ENCODE data around the gene WDR64.

Gene WDR64

GRCh38 chr1:241666419-241666818 lies 14.3 kb downstream of the WDR64 start:
- TF ChIP-seq EZH2 (IDR thresholded peaks at IDR 0.05; ENCODE audit: borderline replicate concordance, low read length): no peak
- TF ChIP-seq, protein P1, sequence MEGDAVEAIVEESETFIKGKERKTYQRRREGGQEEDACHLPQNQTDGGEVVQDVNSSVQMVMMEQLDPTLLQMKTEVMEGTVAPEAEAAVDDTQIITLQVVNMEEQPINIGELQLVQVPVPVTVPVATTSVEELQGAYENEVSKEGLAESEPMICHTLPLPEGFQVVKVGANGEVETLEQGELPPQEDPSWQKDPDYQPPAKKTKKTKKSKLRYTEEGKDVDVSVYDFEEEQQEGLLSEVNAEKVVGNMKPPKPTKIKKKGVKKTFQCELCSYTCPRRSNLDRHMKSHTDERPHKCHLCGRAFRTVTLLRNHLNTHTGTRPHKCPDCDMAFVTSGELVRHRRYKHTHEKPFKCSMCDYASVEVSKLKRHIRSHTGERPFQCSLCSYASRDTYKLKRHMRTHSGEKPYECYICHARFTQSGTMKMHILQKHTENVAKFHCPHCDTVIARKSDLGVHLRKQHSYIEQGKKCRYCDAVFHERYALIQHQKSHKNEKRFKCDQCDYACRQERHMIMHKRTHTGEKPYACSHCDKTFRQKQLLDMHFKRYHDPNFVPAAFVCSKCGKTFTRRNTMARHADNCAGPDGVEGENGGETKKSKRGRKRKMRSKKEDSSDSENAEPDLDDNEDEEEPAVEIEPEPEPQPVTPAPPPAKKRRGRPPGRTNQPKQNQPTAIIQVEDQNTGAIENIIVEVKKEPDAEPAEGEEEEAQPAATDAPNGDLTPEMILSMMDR (IDR thresholded peaks at IDR 0.05; ENCODE audit: low read length): no peak
- H3K9ac ChIP-seq (ENCODE audit: low read length): no peak overlapping the region
- H3K4me1 ChIP-seq (ENCODE audit: insufficient read depth, low read length, severe bottlenecking): no peaks in the 10 kb centered on the region
- H3K4me3 ChIP-seq (ENCODE audit: low read depth, low read length, poor library complexity, severe bottlenecking): no peak overlapping the region
- H3K4me2 ChIP-seq (ENCODE audit: low read length): no peak overlapping the region
- H4K20me1 ChIP-seq (ENCODE audit: insufficient read depth, low read length): no peaks in the 10 kb centered on the region
- no peak overlapping the region for H2AFZ ChIP-seq (ENCODE audit: low read length)
- H3K27me3 ChIP-seq (ENCODE audit: insufficient read depth, low read length): no peaks in the 10 kb centered on the region
- no peaks in the 10 kb centered on the region for H3K9me2 ChIP-seq (ENCODE audit: low read depth, low read length)
- H3K9me3 ChIP-seq (ENCODE audit: low read length): no peaks in the 10 kb centered on the region
- no peaks in the 10 kb centered on the region for H3K79me2 ChIP-seq (ENCODE audit: insufficient read depth, low read length)
- no peaks in the 10 kb centered on the region for H3F3A ChIP-seq (ENCODE audit: insufficient read depth, low read length)
- no peak overlapping the region for H3K27ac ChIP-seq (ENCODE audit: low read depth, low read length, poor library complexity, severe bottlenecking)
- H3K36me3 ChIP-seq (ENCODE audit: insufficient read depth, low read length): no peaks in the 10 kb centered on the region

- H2AFZ ChIP-seq (ENCODE audit: low read length): no peak overlapping the region
- H3K4me2 ChIP-seq (ENCODE audit: low read length): no peak overlapping the region
- no peaks in the 10 kb centered on the region for H3K36me3 ChIP-seq (ENCODE audit: insufficient read depth, low read length)
- TF ChIP-seq, protein P1 (IDR thresholded peaks at IDR 0.05; ENCODE audit: low read length): no peak
- no peak for TF ChIP-seq EZH2 (IDR thresholded peaks at IDR 0.05; ENCODE audit: borderline replicate concordance, low read length)
- no peaks in the 10 kb centered on the region for H4K20me1 ChIP-seq (ENCODE audit: insufficient read depth, low read length)
- H3K9ac ChIP-seq (ENCODE audit: low read length): no peak overlapping the region
- H3K27me3 ChIP-seq (ENCODE audit: insufficient read depth, low read length): no peaks in the 10 kb centered on the region
- H3K9me3 ChIP-seq (ENCODE audit: low read length): no peaks in the 10 kb centered on the region
- no peaks in the 10 kb centered on the region for H3K79me2 ChIP-seq (ENCODE audit: insufficient read depth, low read length)
- H3K4me3 ChIP-seq (ENCODE audit: low read depth, low read length, poor library complexity, severe bottlenecking): no peak overlapping the region
- H3K27ac ChIP-seq (ENCODE audit: low read depth, low read length, poor library complexity, severe bottlenecking): no peak overlapping the region
- H3K4me1 ChIP-seq (ENCODE audit: insufficient read depth, low read length, severe bottlenecking): no peaks in the 10 kb centered on the region
- H3F3A ChIP-seq (ENCODE audit: insufficient read depth, low read length): no peaks in the 10 kb centered on the region
- H3K9me2 ChIP-seq (ENCODE audit: low read depth, low read length): no peaks in the 10 kb centered on the region
Observed at GRCh38 chr1:241672301-241672700, 20.2 kb downstream of the WDR64 start.

- Histone ChIP-seq H3K9me3 (ENCODE audit: low read length) (no peaks in the 10 kb centered on the region), H4K20me1 (ENCODE audit: insufficient read depth, low read length) (no peaks in the 10 kb centered on the region), H3K9me2 (ENCODE audit: low read depth, low read length) (no peaks in the 10 kb centered on the region), H3K36me3 (ENCODE audit: insufficient read depth, low read length) (no peaks in the 10 kb centered on the region), H3K79me2 (ENCODE audit: insufficient read depth, low read length) (no peaks in the 10 kb centered on the region), H3K27me3 (ENCODE audit: insufficient read depth, low read length) (no peaks in the 10 kb centered on the region), H2AFZ (ENCODE audit: low read length) (no peak overlapping the region), H3K4me2 (ENCODE audit: low read length) (no peak overlapping the region), H3K4me1 (ENCODE audit: insufficient read depth, low read length, severe bottlenecking) (no peaks in the 10 kb centered on the region), H3K27ac (ENCODE audit: low read depth, low read length, poor library complexity, severe bottlenecking) (no peak overlapping the region), H3F3A (ENCODE audit: insufficient read depth, low read length) (no peaks in the 10 kb centered on the region), H3K4me3 (ENCODE audit: low read depth, low read length, poor library complexity, severe bottlenecking) (no peak overlapping the region), H3K9ac (ENCODE audit: low read length) (no peak overlapping the region)
- TF ChIP-seq EZH2 (IDR thresholded peaks at IDR 0.05; ENCODE audit: borderline replicate concordance, low read length): no peak
- TF ChIP-seq, protein P1 (IDR thresholded peaks at IDR 0.05; ENCODE audit: low read length): no peak
Observed at GRCh38 chr1:241674805-241675384, 22.8 kb downstream of the WDR64 start.
